ENCODE results near the gene MUC2. TPM values are rescaled to one million over a fixed set of nuclear protein-coding genes. Genes with fewer than 3 reads are reported as not detected.

MUC2 gene
- total RNA-seq, 1 donor from 2014 or later: not detected

DNA sequence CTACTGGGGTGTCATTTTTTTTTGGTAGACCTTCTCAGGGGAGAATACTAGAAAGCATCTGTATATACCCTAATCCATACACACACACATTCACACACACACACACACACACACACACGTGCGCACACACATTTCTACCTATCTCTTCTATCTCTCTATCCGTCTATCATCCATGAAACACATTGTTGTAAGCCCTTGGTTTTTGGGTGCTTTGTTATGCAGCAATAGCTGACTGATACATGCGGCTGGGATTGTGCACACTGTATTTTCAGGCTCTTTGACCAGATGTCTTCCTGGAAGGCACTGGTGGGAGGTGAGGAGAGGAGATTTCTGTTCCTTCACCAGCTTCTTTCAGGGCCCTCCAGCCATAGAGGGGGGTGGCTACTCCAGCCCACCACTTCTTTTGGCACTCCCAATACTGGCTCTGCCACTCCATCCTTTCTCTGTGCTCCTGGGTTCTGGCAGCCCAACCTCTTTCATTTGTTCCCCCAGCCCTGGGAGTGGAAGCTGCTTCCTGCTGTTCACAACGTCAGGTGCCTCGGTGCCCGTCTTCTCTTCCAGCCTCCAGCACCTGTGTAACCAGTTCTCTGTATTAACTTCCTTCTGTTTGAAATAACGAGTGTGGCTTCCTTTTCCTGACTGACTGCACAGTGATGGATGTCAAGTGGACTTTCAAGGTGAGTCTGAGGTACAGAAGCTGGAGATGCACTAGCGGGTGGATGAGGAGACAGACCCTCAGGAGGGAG is 12.4 kb upstream of the MUC2 start:
- ATAC-seq (ENCODE audit: poor library complexity): no peak
- no peak for DNase-seq
- intact Hi-C loops (cut with DNase I): no loop called here

GRCh38 chr11:1064167-1064566 is 10.5 kb upstream of the MUC2 start:
- intact Hi-C loops (cut with DNase I): no loop called here
- ATAC-seq (ENCODE audit: poor library complexity) (no peak), DNase-seq (no peak)

- ATAC-seq (ENCODE audit: poor library complexity) (no peak), DNase-seq (no peak)
- intact Hi-C loops (cut with DNase I): no loop called here
Observed at GRCh38 chr11:1067812-1068496, 6.7 kb upstream of the MUC2 start.

DNA sequence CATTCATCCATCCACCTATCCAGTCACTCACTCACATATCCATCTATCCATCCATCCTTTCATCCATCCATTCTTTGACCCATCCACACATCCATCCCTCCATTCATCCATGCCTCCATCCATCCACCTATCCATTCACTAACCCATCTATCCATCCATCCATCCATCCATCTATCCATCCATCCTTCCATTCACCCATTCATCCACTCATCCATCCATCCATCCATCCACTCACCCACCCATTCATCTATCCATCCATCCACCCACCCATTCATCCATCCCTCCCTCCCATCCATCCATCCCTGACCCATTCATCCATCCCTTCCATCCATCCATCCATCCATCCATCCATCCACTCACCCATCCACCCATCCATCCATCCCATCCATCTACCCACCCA is 4.9 kb upstream of the MUC2 start:
- intact Hi-C loops (cut with DNase I): no loop called here

GRCh38 chr11:1070594-1071462 is 3.8 kb upstream of the MUC2 start:
- ATAC-seq (ENCODE audit: poor library complexity): no peak
- intact Hi-C loops (cut with DNase I): no loop called here
- peak; percentile 9 for DNase-seq

More for the DNA sequence above, 4.9 kb upstream of the MUC2 start:
- ATAC-seq (ENCODE audit: poor library complexity): no peak
- DNase-seq: no peak

DNA sequence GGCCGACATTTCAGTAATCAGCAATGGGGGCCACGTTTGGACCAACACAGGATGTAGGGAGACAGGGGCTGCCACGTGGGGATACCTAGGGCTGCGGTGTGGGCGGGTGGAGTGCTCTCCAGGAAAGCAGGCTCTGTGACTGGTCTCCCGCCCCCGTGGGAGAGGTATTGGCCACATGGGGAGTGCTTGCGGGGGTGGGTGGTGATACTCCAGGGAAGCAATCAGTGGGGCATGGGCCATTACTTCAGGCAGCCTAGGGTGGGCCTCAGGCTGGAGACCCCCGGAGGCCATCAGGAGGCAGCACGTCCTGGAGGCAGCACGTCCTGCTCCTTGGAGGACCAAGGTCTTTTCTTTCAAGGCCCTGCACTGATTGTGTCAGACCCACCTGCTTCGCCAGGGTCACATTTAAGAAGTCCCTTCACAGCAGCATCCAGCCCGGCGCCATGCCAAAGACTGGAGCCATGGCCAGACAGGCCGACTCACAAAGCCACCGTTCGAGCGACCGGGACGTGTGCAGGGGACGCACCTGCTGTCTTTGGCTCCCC is 3.0 kb upstream of the MUC2 start:
- intact Hi-C loops (cut with DNase I): no loop called here
- DNase-seq (peak; percentile 46), ATAC-seq (ENCODE audit: poor library complexity) (no peak)

DNA sequence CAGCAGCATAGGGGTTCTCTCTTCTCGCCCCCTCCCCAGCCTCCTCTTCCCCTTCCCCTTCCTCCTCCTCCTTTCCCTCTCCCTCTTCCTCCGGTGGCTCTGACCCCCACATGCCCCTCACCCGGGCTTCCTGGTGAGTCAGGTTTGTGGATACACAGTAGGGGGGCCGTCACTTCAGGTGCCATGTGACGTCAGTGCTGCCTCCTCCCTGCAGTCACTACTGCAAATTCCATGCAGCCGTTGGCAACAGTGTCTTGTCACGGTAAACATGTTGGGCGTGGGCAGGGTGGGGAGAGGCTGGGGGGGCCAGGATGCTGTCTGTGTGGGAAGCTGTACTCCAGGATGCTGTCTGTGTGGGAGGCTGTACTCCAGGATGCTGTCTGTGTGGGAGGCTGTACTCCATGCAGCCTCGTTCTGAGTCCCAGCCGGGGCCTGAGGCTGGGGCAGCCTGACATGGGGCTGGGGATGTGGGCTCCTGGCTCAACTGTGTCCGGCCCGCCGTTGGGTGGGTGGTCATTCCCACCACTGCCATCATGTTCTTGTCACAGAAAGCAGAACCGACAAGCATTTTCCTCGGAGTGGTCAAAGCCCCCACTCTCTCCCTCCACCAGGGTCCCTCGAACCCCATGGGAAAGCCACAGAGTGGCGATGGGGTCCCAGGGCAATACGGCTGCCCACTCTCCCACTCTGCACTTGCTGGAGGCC is 2.4 kb upstream of the MUC2 start:
- ATAC-seq (ENCODE audit: poor library complexity): peak; percentile 7
- intact Hi-C loops (cut with DNase I): no loop called here
- DNase-seq: peak; percentile 41

GRCh38 chr11:1072821-1073231 is 1.8 kb upstream of the MUC2 start:
- ATAC-seq (ENCODE audit: poor library complexity) (no peak), DNase-seq (peak; percentile 24)
- intact Hi-C loops (cut with DNase I): no loop called here

DNA sequence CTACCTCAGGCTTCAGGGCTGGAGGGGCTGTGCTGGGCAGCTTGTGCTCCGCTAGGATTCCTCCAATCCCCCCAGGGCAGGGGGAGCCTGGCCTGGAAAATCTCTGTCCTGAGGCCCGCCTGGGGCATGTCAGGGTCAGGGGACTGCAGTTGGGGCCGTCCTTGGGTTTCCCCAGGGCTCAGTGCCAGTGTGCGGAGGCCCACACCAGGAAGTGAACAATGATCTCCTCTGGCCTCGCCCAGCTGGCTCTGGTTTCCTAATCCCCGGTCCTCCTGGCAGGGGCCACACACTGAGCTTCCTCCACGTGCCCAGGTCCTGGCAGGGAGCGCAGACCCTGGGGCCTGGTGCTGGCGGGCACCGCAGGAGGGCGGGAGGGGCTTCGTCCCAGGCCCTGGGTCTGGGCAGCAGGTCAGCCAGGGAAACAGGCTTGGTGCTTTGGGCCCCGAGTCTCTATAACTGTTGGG is 1.4 kb upstream of the MUC2 start:
- ATAC-seq (ENCODE audit: poor library complexity) (peak; percentile 72), DNase-seq (peak; percentile 68)
- intact Hi-C loops (cut with DNase I): no loop called here

GRCh38 chr11:1073851-1074243 is 827 bp upstream of the MUC2 start:
- DNase-seq: no peak
- intact Hi-C loops (cut with DNase I): no loop called here
- ATAC-seq (ENCODE audit: poor library complexity): no peak

DNA sequence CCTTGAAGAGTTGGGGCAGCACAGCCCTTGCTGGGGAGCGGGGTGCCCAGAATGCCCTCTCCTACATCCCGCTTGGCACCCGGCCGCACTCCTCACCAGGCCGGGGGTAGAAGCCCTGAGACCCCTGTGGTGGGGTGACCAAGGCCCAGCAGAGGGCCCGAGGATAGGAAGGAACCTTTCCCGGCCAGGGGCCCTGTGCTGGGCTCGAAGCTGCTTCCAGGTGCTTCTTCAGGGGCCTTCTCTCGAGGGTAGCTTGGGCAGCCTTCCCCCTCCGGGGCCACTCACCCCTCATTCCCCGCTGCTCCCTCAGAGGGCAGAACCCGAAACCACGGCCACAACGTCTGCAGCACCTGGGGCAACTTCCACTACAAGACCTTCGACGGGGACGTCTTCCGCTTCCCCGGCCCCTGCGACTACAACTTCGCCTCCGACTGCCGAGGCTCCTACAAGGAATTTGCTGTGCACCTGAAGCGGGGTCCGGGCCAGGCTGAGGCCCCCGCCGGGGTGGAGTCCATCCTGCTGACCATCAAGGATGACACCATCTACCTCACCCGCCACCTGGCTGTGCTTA is 752 bp downstream of the MUC2 start:
- DNase-seq (peak; percentile 21), ATAC-seq (ENCODE audit: poor library complexity) (no peak)
- intact Hi-C loops (cut with DNase I): no loop called here

GRCh38 chr11:1076061-1076665 is 1.5 kb downstream of the MUC2 start:
- peak; percentile 17 for DNase-seq
- intact Hi-C loops (cut with DNase I): no loop called here
- no peak for ATAC-seq (ENCODE audit: poor library complexity)

DNA sequence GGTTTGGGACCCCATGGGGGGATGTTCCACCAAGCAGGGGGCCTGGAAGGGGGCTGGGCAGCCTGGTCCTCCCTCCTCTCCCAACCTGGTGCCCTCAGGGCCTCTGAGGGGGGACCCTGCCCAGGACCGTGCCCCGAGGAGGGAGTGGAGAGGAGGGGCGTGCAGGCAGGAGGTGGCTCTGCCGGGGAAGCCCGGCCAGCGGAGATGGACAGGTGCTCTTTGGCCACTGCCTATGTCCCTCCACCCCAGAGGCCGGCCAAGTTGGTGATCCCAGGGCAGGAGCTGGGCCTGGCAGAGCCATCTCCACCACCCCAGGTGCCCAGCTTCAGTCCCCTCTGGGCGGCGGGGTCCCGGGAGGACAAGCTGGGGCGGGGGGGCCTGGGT is 2.4 kb downstream of the MUC2 start:
- DNase-seq (peak; percentile 37), ATAC-seq (ENCODE audit: poor library complexity) (no peak)
- intact Hi-C loops (cut with DNase I): no loop called here

DNA sequence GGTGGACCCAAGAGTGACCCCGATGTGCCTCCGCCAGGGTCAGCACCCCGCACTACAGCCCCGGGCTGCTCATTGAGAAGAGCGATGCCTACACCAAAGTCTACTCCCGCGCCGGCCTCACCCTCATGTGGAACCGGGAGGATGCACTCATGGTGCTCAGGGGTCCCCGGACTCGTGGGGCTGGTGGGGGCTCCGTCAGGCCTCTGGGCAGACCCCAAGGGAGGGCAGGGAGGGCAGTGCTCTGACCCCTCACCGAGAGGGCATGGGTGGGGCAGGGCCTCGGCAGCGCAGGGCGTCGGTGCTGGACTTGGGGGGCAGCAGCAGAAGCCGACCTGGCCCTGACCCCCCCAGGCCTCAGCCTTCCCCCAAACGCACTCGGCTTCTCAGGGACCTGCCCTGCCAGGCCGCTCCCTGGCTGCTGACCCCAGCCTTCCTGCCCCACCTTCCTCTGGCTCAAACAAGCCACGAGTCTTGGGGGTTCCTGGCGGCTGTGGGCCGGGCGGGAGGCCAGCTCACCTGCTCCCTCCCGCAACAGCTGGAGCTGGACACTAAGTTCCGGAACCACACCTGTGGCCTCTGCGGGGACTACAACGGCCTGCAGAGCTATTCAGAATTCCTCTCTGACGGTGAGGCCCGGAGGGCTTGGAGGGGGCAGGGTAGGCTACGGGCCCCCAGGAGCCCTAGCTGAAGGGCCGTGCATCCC is 2.9 kb downstream of the MUC2 start:
- DNase-seq: peak; percentile 30
- no peak for ATAC-seq (ENCODE audit: poor library complexity)

GRCh38 chr11:1078191-1078601 is 3.5 kb downstream of the MUC2 start:
- intact Hi-C loops (cut with DNase I): no loop called here
- ATAC-seq (ENCODE audit: poor library complexity) (no peak), DNase-seq (peak; percentile 32)

More for the DNA sequence above, 2.9 kb downstream of the MUC2 start:
- intact Hi-C loops (cut with DNase I): no loop called here

DNA sequence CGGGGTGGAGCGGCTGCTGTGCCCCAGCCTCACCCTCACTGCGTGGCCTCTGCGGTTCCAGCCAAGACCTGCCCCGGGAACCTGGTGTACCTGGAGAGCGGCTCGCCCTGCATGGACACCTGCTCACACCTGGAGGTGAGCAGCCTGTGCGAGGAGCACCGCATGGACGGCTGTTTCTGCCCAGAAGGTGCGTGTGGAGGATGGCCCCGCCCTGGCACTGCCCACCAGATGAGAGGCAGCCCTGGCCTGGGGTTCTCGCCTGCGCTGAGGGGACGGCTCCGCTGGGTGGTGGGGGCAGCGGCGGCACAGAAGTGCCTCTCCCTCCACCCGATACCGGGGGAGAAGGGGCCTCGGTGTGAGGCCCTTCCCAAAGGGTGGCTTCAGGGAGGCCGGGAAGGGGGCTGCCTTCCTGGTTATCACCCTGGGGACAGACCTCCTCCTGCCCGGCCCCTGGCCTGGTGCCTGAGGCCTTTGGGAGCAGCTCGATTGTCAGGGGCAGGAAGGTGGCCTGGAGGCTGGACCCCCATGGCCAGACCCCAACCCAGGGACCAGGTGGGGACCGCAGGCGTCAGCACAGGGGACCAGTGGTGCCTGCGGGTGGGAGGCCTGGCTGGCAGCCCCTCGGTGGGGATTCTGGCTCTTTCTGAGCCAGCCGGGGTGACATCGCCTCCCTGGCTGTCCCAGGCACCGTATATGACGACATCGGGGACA is 7.1 kb downstream of the MUC2 start:
- intact Hi-C loops (cut with DNase I): no loop called here
- DNase-seq: peak; percentile 37
- ATAC-seq (ENCODE audit: poor library complexity): no peak

- DNase-seq: peak; percentile 13
- intact Hi-C loops (cut with DNase I): no loop called here
- no peak for ATAC-seq (ENCODE audit: poor library complexity)
Observed at GRCh38 chr11:1082346-1082727, 7.7 kb downstream of the MUC2 start.

Measured in Right ventricle myocardium superior (tissue), 1 donor.